WERI-Rb-1 (cell line): ENCODE measurements around the gene PTPN4.

Experiments used
- DNase-seq: peaks from one replicate; pipeline ENCODE4 v3.0.0-alpha.2; 2020
- H3K27ac ChIP-seq: fragments of 250-450 bp; sonication (Bioruptor Pico); 2 replicates; pipeline ENCODE4 v1.5.1; 2020; ENCODE audit warnings: mild to moderate bottlenecking, moderate library complexity
- H3K27me3 ChIP-seq: fragments of 250-450 bp; sonication (Bioruptor Pico); 2 replicates; pipeline ENCODE4 v1.5.1; 2021; ENCODE audit warnings: mild to moderate bottlenecking, low read depth, moderate library complexity; ENCODE audit not compliant: insufficient read depth, severe bottlenecking
- H3K36me3 ChIP-seq: fragments of 250-450 bp; sonication (Bioruptor Pico); 2 replicates; pipeline ENCODE4 v1.5.1; 2020; ENCODE audit warnings: mild to moderate bottlenecking, moderate library complexity
- H3K4me3 ChIP-seq: 2 replicates; pipeline ENCODE4 v1.5.1; 2011; ENCODE audit warnings: low read depth, mild to moderate bottlenecking, control low read depth, low read length
- H3K9me3 ChIP-seq: fragments of 250-450 bp; sonication (Bioruptor Pico); 2 replicates; pipeline ENCODE4 v1.5.1; 2021; ENCODE audit warnings: mild to moderate bottlenecking, moderate library complexity; ENCODE audit not compliant: severe bottlenecking
- CTCF ChIP-seq: IDR thresholded peaks from 2 replicates; pipeline ENCODE4 v1.5.1; 2011; ENCODE audit warnings: low read depth, mild to moderate bottlenecking, control low read depth, inconsistent platforms, low read length

Gene PTPN4

DNA sequence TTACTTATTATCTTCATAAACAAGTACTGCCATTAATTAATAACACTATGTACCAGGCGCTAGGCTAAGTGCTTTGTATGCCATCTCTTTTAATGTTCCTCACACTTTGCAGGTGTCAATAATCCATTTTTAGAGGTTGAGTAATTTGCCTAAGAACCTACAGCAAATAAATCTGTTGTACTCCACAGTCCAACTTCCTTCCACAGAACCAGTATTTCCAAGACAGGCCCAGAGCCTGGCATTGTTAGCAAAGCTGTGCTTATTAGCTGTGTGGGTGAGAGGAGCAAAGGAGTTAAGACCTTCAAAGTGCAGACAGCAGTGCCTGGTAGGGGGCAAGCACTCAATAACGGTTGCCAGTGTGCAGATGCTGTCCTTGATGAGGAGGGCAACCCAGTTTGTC, 14.2 kb upstream of the PTPN4 start:
- Histone ChIP-seq H3K9me3 (no peaks in the 10 kb centered on the region), H3K27ac (no peak overlapping the region), H3K27me3 (no peaks in the 10 kb centered on the region), H3K36me3 (no peaks in the 10 kb centered on the region), H3K4me3 (no peak overlapping the region)
- DNase-seq: no peak
- no peak for TF ChIP-seq CTCF

DNA sequence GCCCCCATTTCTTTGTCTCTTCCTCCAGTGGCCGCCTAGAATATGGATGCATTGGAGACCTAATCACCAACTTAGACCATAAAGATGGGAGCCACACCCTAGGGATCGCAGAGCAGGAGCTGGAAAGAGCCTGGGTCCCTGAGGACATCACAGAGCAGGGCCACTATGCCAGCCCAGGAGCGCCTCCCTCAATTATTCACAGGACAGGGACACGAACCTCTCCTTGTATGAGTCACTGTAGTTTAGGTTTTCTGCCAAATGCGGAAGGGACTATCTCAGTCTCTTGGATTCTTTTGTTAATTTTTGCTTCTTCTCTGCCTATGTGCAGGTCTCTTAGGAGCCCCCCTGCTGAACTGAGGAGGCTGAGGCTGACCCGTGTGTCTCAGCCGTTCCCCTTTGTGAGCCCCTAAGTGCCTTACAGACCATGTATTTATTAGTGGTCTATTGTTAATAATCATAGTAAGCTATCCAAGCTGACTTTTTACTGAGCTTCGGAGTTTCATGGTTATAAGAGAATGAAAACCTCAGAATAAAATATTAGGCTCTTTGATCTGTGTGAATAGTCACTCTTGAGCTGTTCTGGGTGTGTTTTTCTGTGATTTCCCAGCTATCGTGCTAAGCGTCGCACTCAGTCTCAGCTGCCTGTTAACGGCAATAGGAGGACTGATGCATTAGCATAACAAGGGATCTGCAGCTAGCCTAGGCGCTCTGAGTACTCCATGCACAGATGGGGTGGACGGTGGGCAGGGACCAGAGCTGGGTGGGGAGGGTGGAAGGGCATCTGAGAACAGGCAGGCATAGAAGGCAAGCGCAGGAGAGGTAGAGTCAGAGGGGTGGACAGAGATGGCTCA, 12.7 kb upstream of the PTPN4 start:
- DNase-seq: no peak
- Histone ChIP-seq H3K4me3 (no peak overlapping the region), H3K9me3 (no peaks in the 10 kb centered on the region), H3K27me3 (no peaks in the 10 kb centered on the region), H3K27ac (no peak overlapping the region), H3K36me3 (no peaks in the 10 kb centered on the region)
- no peak for TF ChIP-seq CTCF

DNA sequence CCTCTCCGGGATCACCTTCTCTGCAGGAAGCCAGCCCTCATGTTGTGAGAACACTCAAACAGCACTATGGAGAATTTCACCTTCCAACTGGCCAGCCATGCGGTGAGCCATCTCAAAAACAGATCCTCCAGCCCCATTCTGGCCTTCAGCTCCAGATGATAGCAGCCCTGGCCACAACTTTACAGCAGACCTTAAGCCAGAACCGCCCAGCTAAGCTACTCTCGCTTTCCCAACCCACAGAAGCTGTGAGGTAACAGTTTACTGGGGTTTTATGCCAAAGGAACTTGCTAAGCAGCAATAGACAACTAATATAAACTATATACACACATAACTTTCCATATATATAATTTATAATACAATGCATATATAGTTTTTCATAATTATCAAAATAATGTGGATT, 11.6 kb upstream of the PTPN4 start:
- DNase-seq: no peak
- Histone ChIP-seq H3K9me3 (no peaks in the 10 kb centered on the region), H3K4me3 (no peak overlapping the region), H3K27ac (no peak overlapping the region), H3K27me3 (no peaks in the 10 kb centered on the region), H3K36me3 (no peaks in the 10 kb centered on the region)
- TF ChIP-seq CTCF: no peak

GRCh38 chr2:119749477-119750012, 10.2 kb upstream of the PTPN4 start:
- no peak overlapping the region for H3K27ac ChIP-seq
- no peak overlapping the region for H3K4me3 ChIP-seq
- H3K9me3 ChIP-seq: peaks cover 1% of the 10 kb centered on the region
- no peak for TF ChIP-seq CTCF
- H3K27me3 ChIP-seq: no peaks in the 10 kb centered on the region
- no peaks in the 10 kb centered on the region for H3K36me3 ChIP-seq
- DNase-seq: no peak

- TF ChIP-seq CTCF: no peak
- Histone ChIP-seq H3K27me3 (no peaks in the 10 kb centered on the region), H3K36me3 (no peaks in the 10 kb centered on the region), H3K9me3 (peaks cover 2% of the 10 kb centered on the region), H3K27ac (no peak overlapping the region), H3K4me3 (no peak overlapping the region)
- DNase-seq: no peak
Measured at GRCh38 chr2:119751706-119752105, 8.0 kb upstream of the PTPN4 start.
